ENCODE measurements around the gene GABRR1. TPM values are rescaled to one million over a fixed set of nuclear protein-coding genes. Genes with fewer than 3 reads are reported as not detected.

GABRR1 gene
- total RNA-seq, 1 donor = not detected

- no peak overlapping the region for H3K4me3 ChIP-seq (ENCODE audit: low read depth, low read length)
- TF ChIP-seq, protein P1, sequence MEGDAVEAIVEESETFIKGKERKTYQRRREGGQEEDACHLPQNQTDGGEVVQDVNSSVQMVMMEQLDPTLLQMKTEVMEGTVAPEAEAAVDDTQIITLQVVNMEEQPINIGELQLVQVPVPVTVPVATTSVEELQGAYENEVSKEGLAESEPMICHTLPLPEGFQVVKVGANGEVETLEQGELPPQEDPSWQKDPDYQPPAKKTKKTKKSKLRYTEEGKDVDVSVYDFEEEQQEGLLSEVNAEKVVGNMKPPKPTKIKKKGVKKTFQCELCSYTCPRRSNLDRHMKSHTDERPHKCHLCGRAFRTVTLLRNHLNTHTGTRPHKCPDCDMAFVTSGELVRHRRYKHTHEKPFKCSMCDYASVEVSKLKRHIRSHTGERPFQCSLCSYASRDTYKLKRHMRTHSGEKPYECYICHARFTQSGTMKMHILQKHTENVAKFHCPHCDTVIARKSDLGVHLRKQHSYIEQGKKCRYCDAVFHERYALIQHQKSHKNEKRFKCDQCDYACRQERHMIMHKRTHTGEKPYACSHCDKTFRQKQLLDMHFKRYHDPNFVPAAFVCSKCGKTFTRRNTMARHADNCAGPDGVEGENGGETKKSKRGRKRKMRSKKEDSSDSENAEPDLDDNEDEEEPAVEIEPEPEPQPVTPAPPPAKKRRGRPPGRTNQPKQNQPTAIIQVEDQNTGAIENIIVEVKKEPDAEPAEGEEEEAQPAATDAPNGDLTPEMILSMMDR (IDR thresholded peaks at IDR 0.05; ENCODE audit: insufficient read depth, low read depth, low read length) = no peak
- DNase-seq (ENCODE audit: low read depth) = no peak
These were observed 43.5 kb downstream of the GABRR1 start for GRCh38 chr6:89173634-89174033.

- TF ChIP-seq, protein P1 (IDR thresholded peaks at IDR 0.05; ENCODE audit: insufficient read depth, low read depth, low read length) = no peak
- H3K4me3 ChIP-seq (ENCODE audit: low read depth, low read length) = no peak overlapping the region
- DNase-seq (ENCODE audit: low read depth) = no peak
These were observed 45.0 kb downstream of the GABRR1 start for GRCh38 chr6:89172131-89172530.

- H3K4me3 ChIP-seq (ENCODE audit: low read depth, low read length) = no peak overlapping the region
- no peak for DNase-seq (ENCODE audit: low read depth)
- TF ChIP-seq, protein P1 (IDR thresholded peaks at IDR 0.05; ENCODE audit: insufficient read depth, low read depth, low read length) = no peak
These were observed 55.1 kb downstream of the GABRR1 start for GRCh38 chr6:89162047-89162371.

- TF ChIP-seq, protein P1 (IDR thresholded peaks at IDR 0.05; ENCODE audit: insufficient read depth, low read depth, low read length) = no peak
- no peak for DNase-seq (ENCODE audit: low read depth)
- no peak overlapping the region for H3K4me3 ChIP-seq (ENCODE audit: low read depth, low read length)
These were observed 55.7 kb downstream of the GABRR1 start for GRCh38 chr6:89161326-89162046.

DNA sequence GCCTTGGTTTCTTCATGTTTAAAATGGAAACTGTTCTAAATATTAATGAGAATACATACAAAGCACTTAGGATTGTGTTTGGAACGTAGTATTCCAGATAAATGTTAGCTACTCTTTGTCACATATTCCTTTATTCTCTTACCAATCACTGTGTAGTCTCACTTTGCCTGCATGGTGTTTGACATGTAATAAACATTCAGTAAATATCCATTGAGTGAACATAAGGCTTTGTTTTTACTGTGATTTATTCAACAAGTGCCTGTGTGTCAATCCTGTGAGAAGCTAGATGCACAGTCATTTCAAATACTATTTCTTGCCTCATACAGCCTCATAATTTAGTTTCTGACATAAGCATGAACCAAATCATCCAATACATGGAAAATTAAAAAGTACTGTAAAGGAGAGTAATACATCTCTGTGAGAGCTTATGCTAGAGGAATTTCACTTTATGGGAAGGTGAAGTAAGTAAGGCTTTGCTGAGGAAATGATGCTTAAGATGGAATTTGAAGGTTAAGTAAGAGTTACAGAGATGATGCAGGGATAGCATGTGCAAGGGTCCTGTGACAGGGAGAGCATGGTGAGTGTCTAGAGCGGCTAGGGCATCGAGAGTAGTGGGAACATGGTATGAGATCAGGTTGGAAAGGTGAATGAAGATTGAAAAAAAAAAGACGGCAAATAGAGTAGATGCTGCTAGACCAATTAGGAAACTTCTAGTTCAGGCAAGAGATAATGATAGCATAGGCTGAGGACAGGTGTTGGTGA, 56.6 kb downstream of the GABRR1 start:
- DNase-seq (ENCODE audit: low read depth) = no peak
- no peak overlapping the region for H3K4me3 ChIP-seq (ENCODE audit: low read depth, low read length)
- TF ChIP-seq, protein P1 (IDR thresholded peaks at IDR 0.05; ENCODE audit: insufficient read depth, low read depth, low read length) = no peak

DNA sequence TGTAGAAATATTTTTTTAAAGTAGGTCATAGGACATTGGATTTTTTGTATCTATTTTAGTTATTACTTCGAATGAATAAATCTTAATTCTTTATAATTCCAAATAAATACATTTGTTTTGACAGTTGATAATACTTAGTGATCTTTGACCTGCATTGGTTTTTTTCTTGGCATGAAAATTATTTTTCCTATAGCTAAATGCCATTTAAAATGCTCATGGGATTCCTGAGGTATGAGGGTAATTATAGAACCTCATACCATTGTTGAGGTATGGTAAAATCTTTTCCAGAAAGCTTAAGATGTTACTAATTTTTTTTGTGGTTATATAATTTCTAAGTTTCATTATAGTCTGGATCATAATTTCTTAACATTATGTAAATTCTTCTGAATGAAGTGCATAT, 63.0 kb downstream of the GABRR1 start:
- no peak for DNase-seq (ENCODE audit: low read depth)
- TF ChIP-seq, protein P1 (IDR thresholded peaks at IDR 0.05; ENCODE audit: insufficient read depth, low read depth, low read length) = no peak
- H3K4me3 ChIP-seq (ENCODE audit: low read depth, low read length) = no peak overlapping the region

All from fibroblast of villous mesenchyme (primary cell).